IPS DF 19.7 (cell line): ENCODE results near the gene VSTM2A.

Source experiments
- DNase-seq: peaks from one replicate; pipeline ENCODE4 v3.0.0-alpha.2; 2013; ENCODE audit warnings: low read depth, low spot score

Gene VSTM2A

DNA sequence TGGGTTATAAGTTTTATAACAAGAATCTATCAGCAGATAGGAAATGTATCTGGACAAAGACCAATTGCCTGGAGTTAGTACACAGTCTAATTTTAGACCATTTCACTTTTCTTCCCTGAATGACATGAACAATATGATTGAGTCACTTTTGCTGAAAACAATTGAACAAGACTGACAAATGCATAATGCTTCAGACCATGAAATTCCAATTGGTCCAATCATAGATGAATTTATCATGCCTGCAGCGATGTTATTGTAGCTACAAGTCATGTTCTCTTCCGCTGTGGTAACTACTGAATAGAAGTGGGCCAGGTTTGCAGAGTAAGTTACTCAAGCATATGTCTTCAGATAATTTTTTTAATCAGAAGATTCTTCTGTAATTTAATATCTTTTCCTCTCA, 73.4 kb downstream of the VSTM2A start:
- DNase-seq, result no peak
